ENCODE measurements around the gene MECP2. TPM values are rescaled to one million over a fixed set of nuclear protein-coding genes. Genes with fewer than 3 reads are reported as not detected.

MECP2 gene
- total RNA-seq, 1 experiment from 2014 or later: 30.6 TPM

GRCh38 chrX:154142386-154142785 is 44.9 kb upstream of the MECP2 start:
- ChIA-PET CTCF (interaction anchor here (0.6 kb wide), 1 partner anchor 189 kb away, joined by 4 read pairs; no protein-coding TSS in a partner anchor), POLR2A (no interaction called here)
- H3K4me3 Mint-ChIP-seq (ENCODE audit: unreplicated experiment): no peak overlapping the region
- no peaks in the 10 kb centered on the region for H3K36me3 Mint-ChIP-seq (ENCODE audit: insufficient read depth, unreplicated experiment)
- TF ChIP-seq, protein P1, sequence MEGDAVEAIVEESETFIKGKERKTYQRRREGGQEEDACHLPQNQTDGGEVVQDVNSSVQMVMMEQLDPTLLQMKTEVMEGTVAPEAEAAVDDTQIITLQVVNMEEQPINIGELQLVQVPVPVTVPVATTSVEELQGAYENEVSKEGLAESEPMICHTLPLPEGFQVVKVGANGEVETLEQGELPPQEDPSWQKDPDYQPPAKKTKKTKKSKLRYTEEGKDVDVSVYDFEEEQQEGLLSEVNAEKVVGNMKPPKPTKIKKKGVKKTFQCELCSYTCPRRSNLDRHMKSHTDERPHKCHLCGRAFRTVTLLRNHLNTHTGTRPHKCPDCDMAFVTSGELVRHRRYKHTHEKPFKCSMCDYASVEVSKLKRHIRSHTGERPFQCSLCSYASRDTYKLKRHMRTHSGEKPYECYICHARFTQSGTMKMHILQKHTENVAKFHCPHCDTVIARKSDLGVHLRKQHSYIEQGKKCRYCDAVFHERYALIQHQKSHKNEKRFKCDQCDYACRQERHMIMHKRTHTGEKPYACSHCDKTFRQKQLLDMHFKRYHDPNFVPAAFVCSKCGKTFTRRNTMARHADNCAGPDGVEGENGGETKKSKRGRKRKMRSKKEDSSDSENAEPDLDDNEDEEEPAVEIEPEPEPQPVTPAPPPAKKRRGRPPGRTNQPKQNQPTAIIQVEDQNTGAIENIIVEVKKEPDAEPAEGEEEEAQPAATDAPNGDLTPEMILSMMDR (IDR thresholded peaks at IDR 0.05; ENCODE audit: insufficient read depth in 1 of 2, low read depth in 1 of 2, low read length in 1 of 2, severe bottlenecking in 1 of 2, unreplicated experiment in 1 of 2): no peak
- H3K27ac Mint-ChIP-seq (ENCODE audit: unreplicated experiment): no peak overlapping the region
- BruUV-seq (replicated peaks): no TSS peak
- no peaks in the 10 kb centered on the region for H3K9me3 Mint-ChIP-seq (ENCODE audit: unreplicated experiment)
- H3K27me3 ChIP-seq (replicated peaks; ENCODE audit: control insufficient read depth, insufficient read depth, low read length): no peaks in the 10 kb centered on the region
- no peaks in the 10 kb centered on the region for H3K9me3 ChIP-seq
- H3K27me3 Mint-ChIP-seq (ENCODE audit: insufficient read depth, unreplicated experiment): no peaks in the 10 kb centered on the region
- H3K4me1 ChIP-seq: no peaks in the 10 kb centered on the region
- no peak overlapping the region for H3K4me3 ChIP-seq (ENCODE audit: low read depth, low read length)
- intact Hi-C loops (cut with micrococcal nuclease; ENCODE audit: unreplicated experiment): no loop called here
- DNase-seq: no peak
- H3K36me3 ChIP-seq (ENCODE audit: control insufficient read depth, insufficient read depth, low read length): no peaks in the 10 kb centered on the region
- no peaks in the 10 kb centered on the region for H3K4me1 Mint-ChIP-seq (ENCODE audit: low read depth, unreplicated experiment)

GRCh38 chrX:154140742-154141141 is 43.2 kb upstream of the MECP2 start:
- no TSS peak for BruUV-seq (replicated peaks)
- no peaks in the 10 kb centered on the region for H3K27me3 Mint-ChIP-seq (ENCODE audit: insufficient read depth, unreplicated experiment)
- no peak overlapping the region for H3K27ac Mint-ChIP-seq (ENCODE audit: unreplicated experiment)
- no peak for DNase-seq
- Histone ChIP-seq H3K9me3 (no peaks in the 10 kb centered on the region), H3K27me3 (replicated peaks; ENCODE audit: control insufficient read depth, insufficient read depth, low read length) (no peaks in the 10 kb centered on the region), H3K4me3 (ENCODE audit: low read depth, low read length) (no peak overlapping the region), H3K4me1 (no peaks in the 10 kb centered on the region), H3K36me3 (ENCODE audit: control insufficient read depth, insufficient read depth, low read length) (no peaks in the 10 kb centered on the region)
- ChIA-PET POLR2A (no interaction called here), CTCF (no interaction called here)
- TF ChIP-seq, protein P1 (IDR thresholded peaks at IDR 0.05; ENCODE audit: insufficient read depth in 1 of 2, low read depth in 1 of 2, low read length in 1 of 2, severe bottlenecking in 1 of 2, unreplicated experiment in 1 of 2): no peak
- H3K4me3 Mint-ChIP-seq (ENCODE audit: unreplicated experiment): no peak overlapping the region
- intact Hi-C loops (cut with micrococcal nuclease; ENCODE audit: unreplicated experiment): no loop called here
- H3K4me1 Mint-ChIP-seq (ENCODE audit: low read depth, unreplicated experiment): no peaks in the 10 kb centered on the region
- no peaks in the 10 kb centered on the region for H3K36me3 Mint-ChIP-seq (ENCODE audit: insufficient read depth, unreplicated experiment)
- H3K9me3 Mint-ChIP-seq (ENCODE audit: unreplicated experiment): no peaks in the 10 kb centered on the region

GRCh38 chrX:154140206-154140605 is 42.7 kb upstream of the MECP2 start:
- H3K36me3 Mint-ChIP-seq (ENCODE audit: insufficient read depth, unreplicated experiment): no peaks in the 10 kb centered on the region
- no peaks in the 10 kb centered on the region for H3K27me3 Mint-ChIP-seq (ENCODE audit: insufficient read depth, unreplicated experiment)
- H3K4me1 Mint-ChIP-seq (ENCODE audit: low read depth, unreplicated experiment): no peaks in the 10 kb centered on the region
- Histone ChIP-seq H3K4me3 (ENCODE audit: low read depth, low read length) (no peak overlapping the region), H3K4me1 (no peaks in the 10 kb centered on the region), H3K9me3 (no peaks in the 10 kb centered on the region), H3K36me3 (ENCODE audit: control insufficient read depth, insufficient read depth, low read length) (no peaks in the 10 kb centered on the region), H3K27me3 (replicated peaks; ENCODE audit: control insufficient read depth, insufficient read depth, low read length) (no peaks in the 10 kb centered on the region)
- DNase-seq: no peak
- intact Hi-C loops (cut with micrococcal nuclease; ENCODE audit: unreplicated experiment): no loop called here
- POLR2A ChIA-PET: no interaction called here
- no peak overlapping the region for H3K4me3 Mint-ChIP-seq (ENCODE audit: unreplicated experiment)
- H3K27ac Mint-ChIP-seq (ENCODE audit: unreplicated experiment): no peak overlapping the region
- no peaks in the 10 kb centered on the region for H3K9me3 Mint-ChIP-seq (ENCODE audit: unreplicated experiment)
- CTCF ChIA-PET: no interaction called here
- BruUV-seq (replicated peaks): no TSS peak
- TF ChIP-seq, protein P1 (IDR thresholded peaks at IDR 0.05; ENCODE audit: insufficient read depth in 1 of 2, low read depth in 1 of 2, low read length in 1 of 2, severe bottlenecking in 1 of 2, unreplicated experiment in 1 of 2): no peak

Data from Caco-2 (cell line).